AG09309 (cell line): ENCODE measurements around the gene CEP112.

Experiments used
- DNase-seq: peaks from one replicate; pipeline ENCODE4 v3.0.0-alpha.2; 2010; ENCODE audit warnings: low read depth
- H3K4me3 ChIP-seq: 2 replicates; pipeline ENCODE4 v1.5.1; 2011; ENCODE audit warnings: mild to moderate bottlenecking, low read depth, low read length, moderate library complexity; ENCODE audit not compliant: control insufficient read depth
- CTCF ChIP-seq: IDR thresholded peaks from 2 replicates; pipeline ENCODE4 v1.5.1; 2011; ENCODE audit warnings: mild to moderate bottlenecking, low read depth, low read length, inconsistent platforms; ENCODE audit not compliant: insufficient read depth, control insufficient read depth; ENCODE audit errors: missing control alignments

Gene CEP112

DNA sequence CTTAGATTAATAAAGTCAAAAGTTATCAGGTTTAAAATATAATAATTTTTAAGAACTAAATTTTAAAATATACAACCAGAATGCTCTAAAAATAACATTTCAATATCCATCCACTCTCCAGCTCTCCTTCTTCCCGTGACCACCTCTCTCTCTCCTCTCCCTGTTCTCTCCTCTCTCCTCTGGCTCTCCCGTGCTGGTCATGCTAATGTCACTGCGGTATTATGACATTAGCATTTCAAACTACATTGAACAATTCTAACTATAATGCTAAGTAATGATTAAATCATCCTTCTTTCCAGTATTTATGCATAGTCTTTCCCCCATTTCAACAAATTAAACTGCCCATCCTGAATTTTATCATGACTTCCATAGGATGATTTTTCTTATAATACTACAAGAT lies 154.7 kb downstream of the CEP112 start:
- no peak overlapping the region for H3K4me3 ChIP-seq
- TF ChIP-seq CTCF: no peak
- DNase-seq: no peak

DNA sequence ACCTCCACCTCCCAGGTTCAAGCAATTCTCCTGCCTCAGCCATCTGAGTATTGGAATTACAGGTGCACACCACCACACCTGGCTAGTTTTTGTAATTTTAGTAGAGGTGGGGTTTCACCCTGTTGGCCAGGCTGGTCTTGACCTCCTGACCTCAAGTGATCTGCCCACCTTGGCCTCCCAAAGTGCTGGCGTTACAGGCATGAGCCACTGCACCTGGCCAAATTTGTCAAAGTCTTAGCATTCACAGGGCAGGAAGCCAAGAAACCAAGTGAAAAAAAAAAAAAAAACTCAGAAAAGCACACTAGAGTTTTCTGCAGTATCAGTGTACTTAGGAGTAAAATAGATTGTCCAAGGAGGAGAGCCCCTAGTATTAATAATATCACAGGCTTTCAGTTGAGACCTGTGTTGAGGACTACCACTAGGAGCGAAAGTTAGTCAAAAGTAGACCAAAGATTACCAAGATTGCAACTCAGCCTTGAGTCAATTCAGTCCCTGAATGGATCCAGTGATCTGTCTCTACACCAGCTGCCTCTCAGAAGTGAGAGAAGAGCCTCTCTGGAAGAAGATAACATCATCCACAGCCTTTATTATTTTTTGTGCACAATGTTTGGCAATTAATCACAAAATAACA lies 159.7 kb downstream of the CEP112 start:
- no peak for TF ChIP-seq CTCF
- no peak for DNase-seq
- H3K4me3 ChIP-seq: no peak overlapping the region

GRCh38 chr17:66025551-66025950 lies 166.4 kb downstream of the CEP112 start:
- TF ChIP-seq CTCF: no peak
- peak; percentile 7 for DNase-seq
- no peak overlapping the region for H3K4me3 ChIP-seq

DNA sequence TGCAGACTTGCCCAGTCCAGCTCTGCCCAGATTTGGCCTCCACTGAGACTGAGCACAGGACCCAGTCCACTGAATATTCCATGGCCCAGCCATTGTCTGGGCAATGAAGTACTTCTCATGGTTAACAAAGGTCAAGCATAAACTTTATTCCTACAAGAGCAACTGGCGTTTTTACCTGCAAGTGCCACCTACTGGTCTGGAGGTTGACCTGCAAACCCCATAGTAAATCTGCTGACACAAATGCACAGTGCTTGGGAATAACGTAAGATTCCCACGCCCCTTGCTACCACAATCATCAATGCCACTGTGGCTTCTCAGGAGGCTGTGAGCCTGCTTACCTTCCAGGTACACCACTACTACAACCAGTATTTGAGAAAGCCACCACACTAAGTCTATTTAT lies 170.2 kb downstream of the CEP112 start:
- no peak for DNase-seq
- no peak overlapping the region for H3K4me3 ChIP-seq
- no peak for TF ChIP-seq CTCF

DNA sequence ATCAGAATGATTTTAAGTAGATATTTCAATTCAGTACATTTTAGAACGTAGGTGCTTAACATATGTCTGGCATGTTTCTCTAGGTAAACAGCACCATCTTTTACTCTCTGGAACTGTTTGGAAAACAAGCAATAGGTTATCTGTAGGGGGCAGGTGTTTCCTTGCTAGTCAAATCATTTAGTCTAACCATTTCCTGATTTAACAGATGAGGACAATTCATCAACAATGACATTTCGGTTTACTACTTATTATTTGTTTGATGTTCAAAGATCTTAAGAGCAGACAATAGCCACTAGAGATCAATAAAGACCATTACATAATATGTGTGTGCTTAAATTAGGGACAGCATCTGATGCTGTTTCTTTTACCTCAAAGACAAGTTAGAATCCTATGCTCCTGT lies 173.1 kb downstream of the CEP112 start:
- no peak for DNase-seq
- H3K4me3 ChIP-seq: no peak overlapping the region
- TF ChIP-seq CTCF: no peak

- no peak for TF ChIP-seq CTCF
- no peak overlapping the region for H3K4me3 ChIP-seq
- no peak for DNase-seq
Observed at GRCh38 chr17:66016231-66016630, 175.7 kb downstream of the CEP112 start.

DNA sequence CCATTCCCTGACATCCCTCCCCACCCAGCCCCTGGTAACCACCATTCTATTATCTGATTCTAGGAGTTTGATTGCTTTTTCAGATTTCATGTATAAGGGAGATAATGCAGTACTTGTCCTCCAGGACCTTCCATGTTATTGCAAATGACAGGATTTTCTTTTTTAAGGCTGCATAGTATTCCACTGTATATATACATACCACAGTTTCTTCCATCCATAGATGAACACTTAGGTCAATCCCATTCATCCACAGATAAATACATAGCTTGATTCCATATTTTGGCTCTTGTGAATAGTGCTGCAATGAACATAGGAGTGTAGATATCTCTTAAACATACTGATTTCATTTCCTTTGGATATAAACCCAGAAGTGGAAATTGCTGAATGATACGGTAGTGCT lies 183.3 kb downstream of the CEP112 start:
- no peak for TF ChIP-seq CTCF
- no peak for DNase-seq
- no peak overlapping the region for H3K4me3 ChIP-seq
